Mesothelial cell of epicardium (in vitro differentiated cells): ENCODE measurements around the gene FBXO5. TPM values are rescaled to one million over a fixed set of nuclear protein-coding genes. Genes with fewer than 3 reads are reported as not detected.

Experiments
- DNase-seq, 2 experiments: peaks; one replicate each; pipeline ENCODE4 v3.0.0; 2021; ENCODE audit warnings: low spot score in 2 of 2; ENCODE audit not compliant: unreplicated experiment in 2 of 2
- H3K27ac Mint-ChIP-seq: 2 replicates; pipeline ENCODE4 v1.8.0; 2021; ENCODE audit warnings: mixed read lengths
- H3K27me3 Mint-ChIP-seq: 2 replicates; pipeline ENCODE4 v1.8.0; 2021; ENCODE audit warnings: low read depth, mixed read lengths
- H3K36me3 Mint-ChIP-seq: 2 replicates; pipeline ENCODE4 v1.8.0; 2021; ENCODE audit warnings: mixed read lengths
- H3K4me1 Mint-ChIP-seq: 2 replicates; pipeline ENCODE4 v1.8.0; 2021; ENCODE audit warnings: mixed read lengths
- H3K4me3 Mint-ChIP-seq: 2 replicates; pipeline ENCODE4 v1.8.0; 2021; ENCODE audit warnings: mild to moderate bottlenecking, moderate library complexity, mixed read lengths
- H3K9me3 Mint-ChIP-seq: 2 replicates; pipeline ENCODE4 v1.8.0; 2021; ENCODE audit warnings: mixed read lengths
- CTCF ChIP-seq: fragments of 200-600 bp; sonication (generic); IDR thresholded peaks from one replicate; pipeline ENCODE4 v1.5.0; 2021; ENCODE audit warnings: antibody characterized with exemption; ENCODE audit not compliant: unreplicated experiment
- total RNA-seq: library from RNA; stranded (reverse); gene quantifications from 3 replicates; pipeline ENCODE4 v1.2.1, GENCODE V29; 2021

FBXO5 gene
- total RNA-seq, 1 donor from 2014 or later = 17.1 TPM

GRCh38 chr6:152941746-152942145 lies 41.1 kb downstream of the FBXO5 start:
- H3K27ac Mint-ChIP-seq = no peak overlapping the region
- no peak for TF ChIP-seq CTCF
- no peak overlapping the region for H3K4me3 Mint-ChIP-seq
- H3K9me3 Mint-ChIP-seq = no peaks in the 10 kb centered on the region
- no peaks in the 10 kb centered on the region for H3K36me3 Mint-ChIP-seq
- no peak for DNase-seq
- no peaks in the 10 kb centered on the region for H3K4me1 Mint-ChIP-seq
- peaks cover 21% of the 10 kb centered on the region for H3K27me3 Mint-ChIP-seq

GRCh38 chr6:152932865-152933264 lies 50.0 kb downstream of the FBXO5 start:
- Mint-ChIP-seq H3K27ac (no peak overlapping the region), H3K36me3 (no peaks in the 10 kb centered on the region), H3K27me3 (peaks cover 16% of the 10 kb centered on the region), H3K4me3 (no peak overlapping the region), H3K9me3 (no peaks in the 10 kb centered on the region), H3K4me1 (no peaks in the 10 kb centered on the region)
- DNase-seq = no peak
- TF ChIP-seq CTCF = no peak

GRCh38 chr6:152922706-152923105 lies 60.1 kb downstream of the FBXO5 start:
- H3K9me3 Mint-ChIP-seq = no peaks in the 10 kb centered on the region
- H3K4me1 Mint-ChIP-seq = no peaks in the 10 kb centered on the region
- H3K4me3 Mint-ChIP-seq = no peak overlapping the region

More at GRCh38 chr6:152922706-152923105, 60.1 kb downstream of the FBXO5 start:
- DNase-seq = no peak
- H3K36me3 Mint-ChIP-seq = no peaks in the 10 kb centered on the region
- TF ChIP-seq CTCF = no peak
- no peak overlapping the region for H3K27ac Mint-ChIP-seq
- H3K27me3 Mint-ChIP-seq = no peaks in the 10 kb centered on the region

Other genes starting within 250 kb of the FBXO5 start
- not detected in 3 replicates for gene VIP, start 232.2 kb downstream of the FBXO5 start, total RNA-seq
- gene MTRF1L, start 19.7 kb upstream of the FBXO5 start, total RNA-seq = 14.8 to 17.0 TPM (median 16.5 TPM) in 3 replicates
- gene RGS17, start 148.2 kb upstream of the FBXO5 start, total RNA-seq = 1.1 to 1.3 TPM (median 1.2 TPM) in 3 replicates